Activated gamma-delta T cell treated with Interleukin-2 at 50 U/mL for 16 hours (primary cell): Measurements from ENCODE around the gene FREM3.

ENCODE experiments used
- DNase-seq: peaks from one replicate; pipeline ENCODE4 v3.0.0-alpha.2; 2020

FREM3 gene

GRCh38 chr4:143658336-143658735, 42.1 kb downstream of the FREM3 start:
- no peak for DNase-seq

DNA sequence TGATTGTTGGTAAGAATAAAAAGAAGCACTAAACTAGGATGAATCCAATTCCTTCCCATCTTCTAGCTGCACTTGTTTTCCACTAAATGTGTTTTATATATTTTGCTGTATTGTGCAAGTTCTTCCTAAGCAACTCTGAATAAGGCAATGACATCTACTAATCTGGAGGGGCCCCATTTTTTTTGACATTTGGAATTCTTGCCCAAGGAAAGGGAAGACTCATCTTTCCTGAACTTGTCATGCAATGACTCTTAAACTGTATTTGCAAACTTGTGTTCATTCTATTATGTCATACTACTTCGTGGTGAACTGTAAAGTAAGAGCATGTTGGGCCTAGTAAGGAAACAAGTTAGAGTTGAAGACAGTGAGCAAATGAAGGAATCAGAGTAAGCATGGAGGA, 45.9 kb downstream of the FREM3 start:
- no peak for DNase-seq

- no peak for DNase-seq
Measured at GRCh38 chr4:143653031-143653430, 47.4 kb downstream of the FREM3 start.

- DNase-seq, result no peak
Measured at GRCh38 chr4:143643399-143643798, 57.1 kb downstream of the FREM3 start.

- no peak for DNase-seq
Measured at GRCh38 chr4:143642611-143643010, 57.9 kb downstream of the FREM3 start.

DNA sequence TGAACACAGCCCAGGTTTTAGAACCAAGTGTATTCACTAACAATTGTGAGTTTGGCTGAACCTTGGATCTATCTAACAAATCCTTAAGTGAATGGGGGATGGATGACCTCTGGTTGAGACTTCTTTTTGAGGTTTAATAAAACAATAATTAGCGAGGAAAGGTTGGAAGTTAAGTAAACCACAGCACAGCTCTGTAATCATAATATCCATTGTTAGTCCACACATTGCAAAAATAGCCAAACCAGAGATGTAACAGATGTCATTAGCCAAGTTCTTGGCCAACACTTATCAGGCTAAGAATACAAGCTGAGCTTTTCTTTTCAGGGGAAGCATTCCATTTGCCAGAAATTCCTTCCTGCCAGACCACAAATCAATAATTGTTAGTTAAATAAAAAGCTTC, 59.1 kb downstream of the FREM3 start:
- DNase-seq, result no peak

DNA sequence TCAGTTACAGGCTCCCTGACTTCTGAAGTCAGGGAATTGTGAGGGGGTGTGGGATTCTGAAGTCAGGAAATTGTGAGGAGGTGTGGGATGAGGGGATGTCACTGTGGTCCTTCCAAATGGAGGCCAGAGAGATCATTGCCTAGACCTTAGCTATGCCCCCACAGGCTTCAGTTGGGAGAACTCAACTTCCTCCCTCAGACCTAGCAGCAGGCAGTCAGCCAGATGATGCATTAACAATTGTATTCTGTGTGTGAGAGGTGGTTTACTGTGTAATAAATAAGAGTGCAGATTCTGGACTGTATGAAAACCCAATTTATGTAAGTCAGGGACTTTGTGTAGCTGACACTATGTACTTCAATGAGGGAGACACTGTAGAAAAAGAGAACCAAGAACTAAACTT, 65.7 kb downstream of the FREM3 start:
- DNase-seq, result no peak

DNA sequence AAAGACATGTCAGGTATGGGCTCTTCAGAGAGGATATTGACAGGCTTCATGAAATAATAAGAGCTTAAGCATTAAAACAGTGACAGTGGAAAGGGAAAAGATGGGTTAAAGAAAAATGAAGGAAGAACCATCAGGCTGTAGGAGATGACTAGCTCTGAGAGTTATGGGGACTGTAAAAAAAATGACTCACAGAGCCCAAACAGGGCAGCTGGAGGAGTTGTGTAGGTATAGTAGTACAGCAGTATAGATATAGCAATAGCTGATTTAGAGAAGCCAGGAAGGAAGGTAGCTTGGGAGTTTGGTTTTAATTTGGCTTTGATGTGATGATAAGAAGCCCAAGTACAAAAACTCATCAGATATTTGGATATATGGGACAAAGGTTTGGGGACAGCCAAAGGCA, 66.6 kb downstream of the FREM3 start:
- no peak for DNase-seq

- DNase-seq, result no peak
Measured at GRCh38 chr4:143626134-143626911, 74.2 kb downstream of the FREM3 start.

DNA sequence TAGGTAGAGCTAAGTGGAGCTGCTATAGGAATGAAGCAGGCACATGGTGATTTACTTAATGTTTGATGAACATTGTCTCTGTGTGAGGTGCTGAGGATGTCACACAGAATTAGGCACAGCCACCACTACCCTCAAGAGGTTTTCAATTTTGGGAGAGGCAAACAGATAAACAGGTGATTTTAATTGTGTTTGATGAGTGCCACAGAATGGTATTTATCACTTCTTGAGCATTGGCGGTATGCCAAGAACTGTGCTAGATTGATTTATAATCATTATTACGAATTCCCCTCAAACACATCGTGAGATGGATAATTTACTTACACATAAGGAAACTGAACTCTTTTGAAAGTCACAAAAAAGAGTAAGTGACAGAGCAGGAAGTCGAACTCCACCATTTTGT, 74.8 kb downstream of the FREM3 start:
- no peak for DNase-seq

DNA sequence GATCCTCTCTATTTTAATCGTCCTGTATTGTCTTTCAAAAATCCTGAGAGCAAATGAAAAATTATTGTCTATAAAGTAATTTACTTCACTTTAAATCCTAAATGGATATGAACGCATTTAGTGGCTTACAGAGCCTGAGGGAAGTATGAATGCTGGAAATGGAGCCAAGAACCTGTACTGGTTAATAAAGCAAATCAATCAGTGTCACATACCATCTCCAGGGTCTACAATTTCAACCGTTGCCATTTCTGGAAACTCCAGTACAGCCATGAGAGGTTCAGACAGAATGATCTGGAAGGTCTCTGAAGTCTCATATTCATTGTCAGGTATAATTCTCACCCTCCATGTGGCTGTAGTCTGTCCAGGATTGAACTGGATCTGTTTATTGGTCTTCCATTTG, 76.6 kb downstream of the FREM3 start:
- no peak for DNase-seq

DNA sequence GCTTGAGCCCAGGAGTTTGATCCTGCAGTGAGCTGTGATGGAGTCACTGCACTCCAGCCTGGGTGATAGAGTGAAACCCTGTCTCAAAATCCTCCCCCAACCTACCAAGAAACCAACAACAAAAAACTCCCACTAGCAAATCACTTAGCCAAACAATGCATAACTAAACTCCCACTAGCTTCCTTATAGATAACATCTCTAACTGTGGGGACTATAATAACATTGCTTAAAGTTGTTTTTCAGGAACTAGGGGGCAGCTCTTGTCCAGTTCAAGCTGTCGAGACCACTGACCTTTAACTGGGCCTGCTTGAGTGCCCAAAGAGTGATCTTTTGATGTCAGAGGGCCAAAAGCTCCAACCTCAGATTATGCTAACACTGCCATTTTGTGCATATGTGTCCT, 81.7 kb downstream of the FREM3 start:
- no peak for DNase-seq

GRCh38 chr4:143617994-143618679, 82.3 kb downstream of the FREM3 start:
- DNase-seq, result no peak

GRCh38 chr4:143616771-143617170, 83.7 kb downstream of the FREM3 start:
- no peak for DNase-seq

DNA sequence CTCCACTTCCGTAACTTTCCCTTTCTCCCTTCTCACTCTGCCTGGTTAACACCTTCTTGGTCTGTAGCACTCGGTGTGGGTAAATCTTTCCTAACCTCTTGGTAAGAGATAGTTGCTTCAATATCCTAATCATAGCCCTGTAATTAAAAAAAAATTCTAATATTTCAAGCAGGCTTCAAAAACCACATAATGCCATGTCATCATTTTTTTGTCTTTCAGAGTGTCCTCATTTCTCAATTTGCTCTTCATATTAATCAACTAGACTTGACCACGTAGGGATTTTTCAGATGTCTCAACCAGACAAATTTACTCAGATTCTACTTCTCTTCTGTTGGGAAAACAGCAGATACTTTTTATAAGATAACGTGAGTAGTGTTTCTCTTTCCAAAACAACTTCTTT, 91.0 kb downstream of the FREM3 start:
- DNase-seq, result no peak

- no peak for DNase-seq
Measured at GRCh38 chr4:143606480-143606879, 94.0 kb downstream of the FREM3 start.

GRCh38 chr4:143599827-143600226, 100.6 kb downstream of the FREM3 start:
- no peak for DNase-seq

DNA sequence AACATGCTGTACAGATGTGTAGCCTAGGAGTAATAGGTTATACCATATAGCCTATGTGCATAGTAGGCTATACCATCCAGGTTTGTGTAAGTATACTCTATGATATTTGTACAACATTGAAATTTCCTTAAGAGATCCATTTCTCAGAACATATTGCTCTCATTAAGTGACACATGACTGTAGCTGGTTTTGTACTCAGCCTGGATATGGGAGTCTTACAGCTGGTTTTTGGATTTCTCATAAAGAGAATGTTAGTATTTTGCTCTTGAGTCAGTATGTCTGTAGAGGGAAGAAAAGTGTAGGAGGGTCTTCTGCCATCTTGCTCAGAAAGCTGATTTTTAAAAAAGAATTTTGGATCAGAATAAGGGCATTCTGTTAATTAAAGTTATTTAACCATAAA, 101.7 kb downstream of the FREM3 start:
- no peak for DNase-seq

DNA sequence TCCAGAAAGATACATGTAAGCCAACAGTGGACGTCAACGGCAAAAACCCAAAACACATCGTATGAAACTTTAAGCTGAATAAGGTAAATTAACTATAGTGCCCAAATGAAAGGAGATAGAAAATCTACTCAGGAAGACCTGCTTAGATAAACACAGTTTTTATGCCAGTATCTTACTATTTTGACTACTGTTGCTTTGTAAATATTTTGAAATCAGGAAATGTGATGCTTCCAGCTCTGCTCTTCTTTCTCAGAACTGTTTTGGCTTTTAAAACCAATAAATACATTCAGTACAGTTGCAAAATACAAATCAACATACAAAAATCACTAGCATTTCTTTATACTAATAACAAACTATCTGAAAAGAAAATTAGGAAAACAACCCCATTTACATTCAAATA, 103.2 kb downstream of the FREM3 start:
- no peak for DNase-seq

DNA sequence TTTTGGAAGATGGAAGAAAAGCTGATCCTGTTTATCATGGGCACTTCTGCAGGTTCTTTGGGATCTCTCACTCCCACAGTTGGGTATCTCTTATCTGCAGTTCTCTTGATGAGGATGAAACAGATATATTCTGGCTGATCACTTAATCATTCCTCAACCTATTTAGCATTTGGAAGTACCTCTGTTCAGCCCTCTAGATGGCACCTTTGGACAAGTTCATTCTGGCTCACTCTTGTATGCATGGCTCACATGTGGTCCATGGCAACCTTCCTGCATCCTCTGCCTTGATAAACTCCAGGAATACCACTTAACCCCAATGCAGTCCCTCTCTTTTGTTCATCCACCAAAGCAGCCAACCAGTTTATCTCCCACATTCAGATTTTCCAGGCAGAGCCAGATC, 112.8 kb downstream of the FREM3 start:
- no peak for DNase-seq

DNA sequence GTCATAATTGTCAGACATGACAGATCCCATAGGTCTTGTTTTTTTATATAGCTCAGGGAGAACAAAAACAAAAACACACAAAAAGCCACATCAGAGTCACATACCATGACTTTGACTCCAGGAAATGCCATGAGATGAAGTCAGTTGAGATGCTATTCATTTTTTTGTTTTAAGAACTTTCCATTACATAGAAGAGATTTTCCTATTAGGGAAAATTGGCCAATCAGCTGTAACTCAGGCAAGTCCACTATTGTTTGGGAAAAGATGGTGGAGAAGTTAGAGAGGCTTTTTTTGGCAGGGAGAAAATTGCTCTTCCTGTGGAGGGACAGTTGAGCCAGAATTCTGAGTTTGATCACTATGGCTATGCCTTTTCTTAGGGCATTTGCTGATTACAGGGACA, 114.4 kb downstream of the FREM3 start:
- no peak for DNase-seq

DNA sequence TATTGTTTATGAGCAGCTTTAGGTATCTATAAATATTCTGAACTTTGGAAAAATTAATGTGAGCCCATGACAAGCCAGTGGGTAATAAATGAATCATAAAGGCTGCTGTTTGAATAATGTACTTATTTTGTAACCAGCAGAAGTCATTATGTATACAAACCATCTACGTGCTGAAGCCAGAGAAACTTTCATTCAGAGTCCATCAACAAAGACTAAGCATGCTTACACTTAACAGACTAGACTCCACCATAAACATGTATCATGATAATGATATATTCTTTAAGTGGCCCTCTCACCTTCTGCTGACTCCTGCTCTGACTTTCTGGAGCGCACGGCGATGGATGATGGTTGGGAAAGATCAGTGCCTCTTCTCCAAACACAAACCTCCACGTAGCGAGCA, 114.9 kb downstream of the FREM3 start:
- no peak for DNase-seq

- no peak for DNase-seq
Measured at GRCh38 chr4:143581331-143581946, 119.0 kb downstream of the FREM3 start.

DNA sequence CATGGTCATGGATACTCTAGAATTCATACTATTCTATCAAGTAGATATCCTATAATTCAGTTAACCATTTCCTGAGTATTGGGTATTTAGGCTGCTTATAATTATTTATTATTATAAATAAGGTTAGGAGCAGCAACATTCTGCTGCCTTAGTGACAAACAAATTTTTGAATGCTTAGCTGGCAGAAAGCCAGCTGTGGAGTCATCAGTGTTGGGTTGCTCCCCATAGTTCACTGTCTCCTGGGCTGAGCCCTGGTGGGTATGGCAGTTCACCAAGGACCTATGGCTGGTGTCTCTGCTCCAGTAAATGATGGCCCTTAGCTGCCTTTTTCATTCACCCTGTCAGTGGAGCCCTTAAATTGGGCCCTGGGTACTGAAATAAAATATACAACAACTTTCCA, 125.1 kb downstream of the FREM3 start:
- DNase-seq, result no peak
